ENCODE measurements around the gene TSPAN32. TPM values are rescaled to one million over a fixed set of nuclear protein-coding genes. Genes with fewer than 3 reads are reported as not detected.

The TSPAN32 gene
- total RNA-seq, 2 donors from 2014 or later: not detected

GRCh38 chr11:2266586-2267305 lies 35.1 kb upstream of the TSPAN32 start:
- no peak overlapping the region for H3K4me3 Mint-ChIP-seq

GRCh38 chr11:2267306-2267850 lies 34.4 kb upstream of the TSPAN32 start:
- Mint-ChIP-seq H3K4me3 (no peak overlapping the region), H3K4me1 (no peaks in the 10 kb centered on the region), H3K9me3 (peaks cover 4% of the 10 kb centered on the region), H3K27ac (no peak overlapping the region), H3K27me3 (ENCODE audit: insufficient read depth) (peaks cover 76% of the 10 kb centered on the region), H3K36me3 (ENCODE audit: low read depth) (no peaks in the 10 kb centered on the region)
- H3K36me3 ChIP-seq (ENCODE audit: control insufficient read depth, insufficient read depth, low read length): no peaks in the 10 kb centered on the region
- 86 to 88% methylated on average over 9 to 12 of the region's 12 CpGs for WGBS, 2 experiments (ENCODE audit: insufficient coverage in 1 of 2, insufficient read length in 1 of 2)
- peak; percentile 35 for DNase-seq
- H3K4me3 ChIP-seq (ENCODE audit: low read length): no peak overlapping the region
- TF ChIP-seq CTCF (conservative IDR thresholded peaks at IDR 0.05): no peak
- no peak overlapping the region for H3K9ac ChIP-seq (ENCODE audit: extremely low read depth, low read length, poor library complexity, severe bottlenecking)
- no peaks in the 10 kb centered on the region for H3K4me1 ChIP-seq (ENCODE audit: control insufficient read depth, insufficient read depth, low read length)
- no peak overlapping the region for H3K27ac ChIP-seq (ENCODE audit: low read depth, low read length)
- H3K9me3 ChIP-seq (ENCODE audit: control insufficient read depth, low read length): no peaks in the 10 kb centered on the region
- peaks cover 81% of the 10 kb centered on the region for H3K27me3 ChIP-seq (ENCODE audit: control insufficient read depth, insufficient read depth, low read length, poor library complexity, severe bottlenecking)

More at GRCh38 chr11:2266586-2267305, 35.1 kb upstream of the TSPAN32 start:
- Mint-ChIP-seq H3K4me1 (no peaks in the 10 kb centered on the region), H3K9me3 (peaks cover 3% of the 10 kb centered on the region), H3K27me3 (ENCODE audit: insufficient read depth) (peaks cover 72% of the 10 kb centered on the region), H3K27ac (no peak overlapping the region), H3K36me3 (ENCODE audit: low read depth) (no peaks in the 10 kb centered on the region)
- Histone ChIP-seq H3K4me3 (ENCODE audit: low read length) (no peak overlapping the region), H3K9ac (ENCODE audit: extremely low read depth, low read length, poor library complexity, severe bottlenecking) (no peak overlapping the region), H3K36me3 (ENCODE audit: control insufficient read depth, insufficient read depth, low read length) (no peaks in the 10 kb centered on the region), H3K4me1 (ENCODE audit: control insufficient read depth, insufficient read depth, low read length) (no peaks in the 10 kb centered on the region), H3K27ac (ENCODE audit: low read depth, low read length) (no peak overlapping the region), H3K27me3 (ENCODE audit: control insufficient read depth, insufficient read depth, low read length, poor library complexity, severe bottlenecking) (peaks cover 74% of the 10 kb centered on the region), H3K9me3 (ENCODE audit: control insufficient read depth, low read length) (no peaks in the 10 kb centered on the region)
- no peak for DNase-seq
- WGBS, 2 experiments (ENCODE audit: insufficient coverage in 1 of 2, insufficient read length in 1 of 2): 93 to 96% methylated on average over 18 to 26 of the region's 26 CpGs
- TF ChIP-seq CTCF (conservative IDR thresholded peaks at IDR 0.05): no peak

- H3K27ac Mint-ChIP-seq: no peak overlapping the region
- Histone ChIP-seq H3K9me3 (ENCODE audit: control insufficient read depth, low read length) (no peaks in the 10 kb centered on the region), H3K4me1 (ENCODE audit: control insufficient read depth, insufficient read depth, low read length) (no peaks in the 10 kb centered on the region), H3K9ac (ENCODE audit: extremely low read depth, low read length, poor library complexity, severe bottlenecking) (no peak overlapping the region), H3K27me3 (ENCODE audit: control insufficient read depth, insufficient read depth, low read length, poor library complexity, severe bottlenecking) (peaks cover 88% of the 10 kb centered on the region), H3K36me3 (ENCODE audit: control insufficient read depth, insufficient read depth, low read length) (no peaks in the 10 kb centered on the region), H3K4me3 (ENCODE audit: low read length) (no peak overlapping the region), H3K27ac (ENCODE audit: low read depth, low read length) (no peak overlapping the region)
- H3K27me3 Mint-ChIP-seq (ENCODE audit: insufficient read depth): peaks cover 84% of the 10 kb centered on the region
- DNase-seq: no peak
- H3K4me3 Mint-ChIP-seq: peak overlapping the region; percentile 36
- H3K4me1 Mint-ChIP-seq: no peaks in the 10 kb centered on the region
- H3K9me3 Mint-ChIP-seq: peaks cover 4% of the 10 kb centered on the region
- WGBS, 2 experiments (ENCODE audit: insufficient coverage in 1 of 2, insufficient read length in 1 of 2): 88 to 92% methylated on average over 11 to 26 of the region's 26 CpGs
- no peak for TF ChIP-seq CTCF (conservative IDR thresholded peaks at IDR 0.05)
- H3K36me3 Mint-ChIP-seq (ENCODE audit: low read depth): no peaks in the 10 kb centered on the region
Measured at GRCh38 chr11:2267851-2268728, 33.7 kb upstream of the TSPAN32 start.
